ENCODE data around the gene PPCDC.

GRCh38 chr15:75037685-75038084 is 14.3 kb downstream of the PPCDC start:
- no peak for TF ChIP-seq POLR2A (IDR thresholded peaks at IDR 0.05; ENCODE audit: low read depth, low read length)
- TF ChIP-seq CTCF (conservative IDR thresholded peaks at IDR 0.05; ENCODE audit: low read depth, low read length): no peak
- no peak for TF ChIP-seq MXI1 (IDR thresholded peaks at IDR 0.05; ENCODE audit: borderline replicate concordance, low read depth, low read length)
